RWPE2 (cell line): ENCODE data around the gene ENO2.

Experiments
- ATAC-seq: fragments of 200-7000 bp; cut with Tn5 transposase; 3 replicates; pipeline ENCODE4 v1.9.1; 2021; ENCODE audit warnings: low read depth
- DNase-seq: peaks from one replicate; pipeline ENCODE4 v3.0.0-alpha.2; 2020; ENCODE audit warnings: low spot score
- H3K27ac ChIP-seq: fragments of 450-650 bp; 2 replicates; pipeline ENCODE4 v1.5.1; 2017; ENCODE audit warnings: mild to moderate bottlenecking; ENCODE audit not compliant: poor library complexity, severe bottlenecking
- H3K27me3 ChIP-seq: fragments of 250-450 bp; sonication (Bioruptor Pico); 2 replicates; pipeline ENCODE4 v1.5.1; 2021; ENCODE audit warnings: mild to moderate bottlenecking, moderate library complexity; ENCODE audit not compliant: insufficient read depth, poor library complexity, severe bottlenecking
- H3K36me3 ChIP-seq: fragments of 250-450 bp; sonication (Bioruptor Pico); 2 replicates; pipeline ENCODE4 v1.5.1; 2020; ENCODE audit warnings: low read depth, mild to moderate bottlenecking, moderate library complexity
- H3K4me1 ChIP-seq: fragments of 250-450 bp; sonication (Bioruptor Pico); 2 replicates; pipeline ENCODE4 v1.5.1; 2021; ENCODE audit warnings: mild to moderate bottlenecking, moderate library complexity; ENCODE audit not compliant: insufficient read depth, poor library complexity, severe bottlenecking
- H3K4me3 ChIP-seq: fragments of 250-450 bp; sonication (Bioruptor Pico); 2 replicates; pipeline ENCODE4 v1.5.1; 2021; ENCODE audit warnings: mild to moderate bottlenecking, moderate library complexity; ENCODE audit not compliant: severe bottlenecking
- H3K9me3 ChIP-seq: fragments of 250-450 bp; sonication (Bioruptor Pico); 2 replicates; pipeline ENCODE4 v1.5.1; 2021; ENCODE audit warnings: mild to moderate bottlenecking, moderate library complexity; ENCODE audit not compliant: severe bottlenecking
- CTCF ChIP-seq: fragments of 450-650 bp; IDR thresholded peaks from one replicate; pipeline ENCODE4 v1.5.1; 2017; ENCODE audit warnings: mild to moderate bottlenecking, moderate library complexity; ENCODE audit not compliant: poor library complexity, severe bottlenecking

The ENO2 gene

GRCh38 chr12:6947615-6948014, 33.2 kb downstream of the ENO2 start:
- peaks cover 16% of the 10 kb centered on the region for H3K4me1 ChIP-seq
- TF ChIP-seq CTCF, result no peak
- H3K4me3 ChIP-seq, result no peak overlapping the region
- no peak for DNase-seq
- ATAC-seq, result no peak
- H3K27me3 ChIP-seq, result no peaks in the 10 kb centered on the region
- H3K27ac ChIP-seq, result no peak overlapping the region
- peaks cover 8% of the 10 kb centered on the region for H3K36me3 ChIP-seq
- H3K9me3 ChIP-seq, result no peaks in the 10 kb centered on the region

GRCh38 chr12:6948873-6949594, 34.7 kb downstream of the ENO2 start:
- Histone ChIP-seq H3K36me3 (peaks cover 8% of the 10 kb centered on the region), H3K27me3 (no peaks in the 10 kb centered on the region), H3K27ac (no peak overlapping the region), H3K9me3 (no peaks in the 10 kb centered on the region), H3K4me1 (peaks cover 16% of the 10 kb centered on the region), H3K4me3 (no peak overlapping the region)
- TF ChIP-seq CTCF, result no peak
- no peak for DNase-seq
- ATAC-seq, result no peak

- no peaks in the 10 kb centered on the region for H3K9me3 ChIP-seq
- DNase-seq (no peak), ATAC-seq (no peak)
- no peak for TF ChIP-seq CTCF
- H3K36me3 ChIP-seq, result peaks cover 5% of the 10 kb centered on the region
- peaks cover 10% of the 10 kb centered on the region for H3K4me1 ChIP-seq
- H3K4me3 ChIP-seq, result no peak overlapping the region
- no peaks in the 10 kb centered on the region for H3K27me3 ChIP-seq
- H3K27ac ChIP-seq, result no peak overlapping the region
Observed at GRCh38 chr12:6950401-6950801, 36.0 kb downstream of the ENO2 start.

GRCh38 chr12:6950811-6951540, 36.6 kb downstream of the ENO2 start, which contains the start of gene PTPN6:
Gene PTPN6 (plus strand): TSS chr12:6951356. CDS start chr12:6951513, 157 bp downstream.
- H3K4me1 ChIP-seq, result peaks cover 4% of the 10 kb centered on the region

More at GRCh38 chr12:6950811-6951540, 36.6 kb downstream of the ENO2 start, which contains the start of gene PTPN6:
- TF ChIP-seq CTCF, result no peak
- Histone ChIP-seq H3K27me3 (no peaks in the 10 kb centered on the region), H3K36me3 (no peaks in the 10 kb centered on the region; the same call in 1 of the 2 replicates), H3K27ac (no peak within 1 kb of the TSS), H3K4me3 (no peak within 1 kb of the TSS), H3K9me3 (no peaks in the 10 kb centered on the region)
- ATAC-seq, result no peak
- DNase-seq, result peak; percentile 54
